Activated T-helper 2 cell treated with anti-CD3 and anti-CD28 coated beads, Interferon-gamma antibody, Interleukin-2, Interleukin-4, amounts not matched to agents 10 μg/mL and 5 μg/mL and 100 μg/mL, durations not matched to agents 14 hours and 24 hours and 36 hours (primary cell): ENCODE results near the gene NPRL2. TPM values are rescaled to one million over a fixed set of nuclear protein-coding genes. Genes with fewer than 3 reads are reported as not detected.
A peak's percentile ranks its signal among the peaks of the same experiment; 100 is the strongest.

Source experiments
- DNase-seq: peaks from one replicate; pipeline ENCODE4 v3.0.0; 2021; ENCODE audit warnings: low spot score
- H3K27ac Mint-ChIP-seq: one replicate; pipeline ENCODE4 v1.8.0; 2021; ENCODE audit warnings: mixed read lengths
- H3K27me3 Mint-ChIP-seq: one replicate; pipeline ENCODE4 v1.8.0; 2021; ENCODE audit warnings: low read depth, mixed read lengths
- H3K36me3 Mint-ChIP-seq: one replicate; pipeline ENCODE4 v1.8.0; 2021; ENCODE audit warnings: low read depth, mixed read lengths
- H3K4me1 Mint-ChIP-seq: one replicate; pipeline ENCODE4 v1.8.0; 2021; ENCODE audit warnings: low read depth, mixed read lengths
- H3K4me3 Mint-ChIP-seq: one replicate; pipeline ENCODE4 v1.8.0; 2021; ENCODE audit warnings: low read depth, mild to moderate bottlenecking, moderate library complexity, mixed read lengths
- H3K9me3 Mint-ChIP-seq: one replicate; pipeline ENCODE4 v1.8.0; 2021; ENCODE audit warnings: mixed read lengths
- intact Hi-C: fragments of 100-400 bp; cut with micrococcal nuclease; formaldehyde crosslinking; loops from one replicate; pipeline ENCODE4 v1.15.1; 2023
- total RNA-seq: library from RNA; stranded (reverse); gene quantifications from 2 replicates; pipeline ENCODE4 v1.2.3, GENCODE V29; 2022

Gene NPRL2
- total RNA-seq, 1 donor from 2014 or later = 42.7 TPM

- no peaks in the 10 kb centered on the region for H3K9me3 Mint-ChIP-seq
- no peaks in the 10 kb centered on the region for H3K36me3 Mint-ChIP-seq
- H3K4me1 Mint-ChIP-seq = peaks cover 2% of the 10 kb centered on the region
- no peak overlapping the region for H3K4me3 Mint-ChIP-seq
- H3K27ac Mint-ChIP-seq = no peak overlapping the region
- H3K27me3 Mint-ChIP-seq = no peaks in the 10 kb centered on the region
- intact Hi-C loops = no loop called here
- DNase-seq = no peak
Observed at GRCh38 chr3:50369012-50369670, 18.6 kb upstream of the NPRL2 start.

- peak overlapping the region; percentile 77 for H3K4me3 Mint-ChIP-seq
- intact Hi-C loops = loop anchor here (2.0 kb wide), 1 partner anchor 15 kb away; the partner anchor contains the start of genes CYB561D2 and NPRL2
Observed at GRCh38 chr3:50365842-50366220, 15.3 kb upstream of the NPRL2 start.

GRCh38 chr3:50365080-50365841 is 14.7 kb upstream of the NPRL2 start:
- H3K4me1 Mint-ChIP-seq = peaks cover 1% of the 10 kb centered on the region
- H3K27me3 Mint-ChIP-seq = no peaks in the 10 kb centered on the region
- peak overlapping the region; percentile 77 for H3K4me3 Mint-ChIP-seq
- H3K27ac Mint-ChIP-seq = peak overlapping the region; percentile 58
- DNase-seq = peak; percentile 92
- H3K36me3 Mint-ChIP-seq = no peaks in the 10 kb centered on the region
- intact Hi-C loops = loop anchor here (2.0 kb wide), 1 partner anchor 14 kb away; the partner anchor contains the start of genes CYB561D2 and NPRL2
- no peaks in the 10 kb centered on the region for H3K9me3 Mint-ChIP-seq

More at GRCh38 chr3:50365842-50366220, 15.3 kb upstream of the NPRL2 start:
- no peaks in the 10 kb centered on the region for H3K27me3 Mint-ChIP-seq
- H3K9me3 Mint-ChIP-seq = no peaks in the 10 kb centered on the region
- no peaks in the 10 kb centered on the region for H3K36me3 Mint-ChIP-seq
- H3K4me1 Mint-ChIP-seq = peaks cover 1% of the 10 kb centered on the region
- H3K27ac Mint-ChIP-seq = peak overlapping the region; percentile 58
- DNase-seq = no peak

GRCh38 chr3:50364573-50365079 is 14.1 kb upstream of the NPRL2 start:
- Mint-ChIP-seq H3K9me3 (no peaks in the 10 kb centered on the region), H3K4me1 (peaks cover 6% of the 10 kb centered on the region), H3K27me3 (no peaks in the 10 kb centered on the region), H3K36me3 (no peaks in the 10 kb centered on the region), H3K4me3 (peak overlapping the region; percentile 77), H3K27ac (no peak overlapping the region)
- DNase-seq = no peak
- intact Hi-C loops = loop anchor here (2.0 kb wide), 1 partner anchor 14 kb away; the partner anchor contains the start of genes CYB561D2 and NPRL2

GRCh38 chr3:50359760-50360110 is 9.2 kb upstream of the NPRL2 start:
- Mint-ChIP-seq H3K36me3 (peaks cover 16% of the 10 kb centered on the region), H3K4me1 (peaks cover 27% of the 10 kb centered on the region), H3K27me3 (no peaks in the 10 kb centered on the region), H3K27ac (peak overlapping the region; percentile 94), H3K4me3 (peak overlapping the region; percentile 98), H3K9me3 (no peaks in the 10 kb centered on the region)
- intact Hi-C loops = loop anchor here (1.0 to 10.0 kb wide), 5 partner anchors 8 to 1315 kb away; partner anchors contain the start of genes IFRD2, MANF, RASSF1 and TEX264
- no peak for DNase-seq

GRCh38 chr3:50358911-50359759 is 8.6 kb upstream of the NPRL2 start, which contains the start of gene TMEM115:
Gene TMEM115, minus strand, starts transcription at chr3:50359521. Its CDS starts 458 bp downstream, at chr3:50359063.
- Mint-ChIP-seq H3K27me3 (no peaks in the 10 kb centered on the region), H3K9me3 (no peaks in the 10 kb centered on the region), H3K4me1 (peaks cover 27% of the 10 kb centered on the region), H3K36me3 (peaks cover 22% of the 10 kb centered on the region), H3K4me3 (peak within 1 kb of the TSS; percentile 98), H3K27ac (peak within 1 kb of the TSS; percentile 94)
- intact Hi-C loops = loop anchor here (1.0 to 10.0 kb wide), 5 partner anchors 8 to 1316 kb away; partner anchors contain the start of genes IFRD2, MANF, RASSF1 and TEX264
- DNase-seq = peak; percentile 93

- Mint-ChIP-seq H3K4me1 (peaks cover 27% of the 10 kb centered on the region), H3K9me3 (no peaks in the 10 kb centered on the region), H3K27me3 (no peaks in the 10 kb centered on the region), H3K36me3 (peaks cover 26% of the 10 kb centered on the region), H3K27ac (peak overlapping the region; percentile 76), H3K4me3 (peak overlapping the region; percentile 98)
- intact Hi-C loops = loop anchor here (2.0 to 10.0 kb wide), 4 partner anchors 18 to 1316 kb away; partner anchors contain the start of genes IFRD2, MANF, RASSF1 and TEX264
- no peak for DNase-seq
Observed at GRCh38 chr3:50358355-50358910, 7.9 kb upstream of the NPRL2 start.

- Mint-ChIP-seq H3K9me3 (no peaks in the 10 kb centered on the region), H3K36me3 (peaks cover 30% of the 10 kb centered on the region), H3K27ac (no peak overlapping the region), H3K4me3 (peak overlapping the region; percentile 98), H3K27me3 (no peaks in the 10 kb centered on the region), H3K4me1 (peaks cover 29% of the 10 kb centered on the region)
- intact Hi-C loops = loop anchor here (10.0 kb wide), 2 partner anchors 1027 to 1317 kb away; partner anchors contain the start of genes MANF and TEX264
- DNase-seq = no peak
Observed at GRCh38 chr3:50357481-50357880, 6.9 kb upstream of the NPRL2 start.

- no peak for DNase-seq
- Mint-ChIP-seq H3K27me3 (no peaks in the 10 kb centered on the region), H3K36me3 (peaks cover 31% of the 10 kb centered on the region), H3K4me3 (peak overlapping the region; percentile 98), H3K4me1 (peaks cover 33% of the 10 kb centered on the region), H3K27ac (no peak overlapping the region), H3K9me3 (no peaks in the 10 kb centered on the region)
- intact Hi-C loops = loop anchor here (10.0 kb wide), 2 partner anchors 1028 to 1318 kb away; partner anchors contain the start of genes MANF and TEX264
Observed at GRCh38 chr3:50356553-50356952, 6.0 kb upstream of the NPRL2 start.

- Mint-ChIP-seq H3K9me3 (no peaks in the 10 kb centered on the region), H3K4me1 (peaks cover 39% of the 10 kb centered on the region), H3K4me3 (peak overlapping the region; percentile 21), H3K27me3 (no peaks in the 10 kb centered on the region), H3K27ac (no peak overlapping the region), H3K36me3 (peaks cover 36% of the 10 kb centered on the region)
- DNase-seq = no peak
- intact Hi-C loops = loop anchor here (10.0 kb wide), 2 partner anchors 1029 to 1319 kb away; partner anchors contain the start of genes MANF and TEX264
Observed at GRCh38 chr3:50355829-50356552, 5.4 kb upstream of the NPRL2 start.

- Mint-ChIP-seq H3K36me3 (peaks cover 44% of the 10 kb centered on the region), H3K27me3 (no peaks in the 10 kb centered on the region), H3K9me3 (no peaks in the 10 kb centered on the region), H3K4me3 (no peak overlapping the region), H3K4me1 (peaks cover 42% of the 10 kb centered on the region), H3K27ac (no peak overlapping the region)
- intact Hi-C loops = loop anchor here (5.0 to 10.0 kb wide), 4 partner anchors 212 to 1320 kb away; partner anchors contain the start of genes C3orf18, HEMK1, MANF and MAPKAPK3
- DNase-seq = no peak
Observed at GRCh38 chr3:50354850-50355249, 4.3 kb upstream of the NPRL2 start.
